WI38 (cell line): ENCODE results near the gene GRIA1.

ENCODE experiments used
- H3K4me3 ChIP-seq: 2 replicates; pipeline ENCODE4 v1.5.1; 2011; ENCODE audit warnings: low read depth, mild to moderate bottlenecking, control low read depth, low read length
- CTCF ChIP-seq: IDR thresholded peaks from 2 replicates; pipeline ENCODE4 v1.5.1; 2012; ENCODE audit warnings: low read depth, mild to moderate bottlenecking, control low read depth, low read length

GRIA1 gene

GRCh38 chr5:153572411-153573145 is 82.1 kb downstream of the GRIA1 start:
- no peak for TF ChIP-seq CTCF
- no peak overlapping the region for H3K4me3 ChIP-seq

- H3K4me3 ChIP-seq, result no peak overlapping the region
- no peak for TF ChIP-seq CTCF
Observed at GRCh38 chr5:153573326-153574033, 83.0 kb downstream of the GRIA1 start.

- no peak for TF ChIP-seq CTCF
Observed at GRCh38 chr5:153584126-153584959, 93.9 kb downstream of the GRIA1 start.

GRCh38 chr5:153584960-153585359 is 94.5 kb downstream of the GRIA1 start:
- no peak for TF ChIP-seq CTCF
- H3K4me3 ChIP-seq, result no peak overlapping the region

More at GRCh38 chr5:153584126-153584959, 93.9 kb downstream of the GRIA1 start:
- no peak overlapping the region for H3K4me3 ChIP-seq

- no peak for TF ChIP-seq CTCF
- H3K4me3 ChIP-seq, result no peak overlapping the region
Observed at GRCh38 chr5:153585622-153586277, 95.3 kb downstream of the GRIA1 start.

- no peak for TF ChIP-seq CTCF
- no peak overlapping the region for H3K4me3 ChIP-seq
Observed at GRCh38 chr5:153592081-153592480, 101.6 kb downstream of the GRIA1 start.
